GM23338 (cell line): ENCODE results near the gene LSM14B. TPM values are rescaled to one million over a fixed set of nuclear protein-coding genes. Genes with fewer than 3 reads are reported as not detected.

Source experiments
- ATAC-seq: fragments of 200-7000 bp; cut with Tn5 transposase; 3 replicates; pipeline ENCODE4 v1.9.1; 2020
- DNase-seq: peaks from one replicate; pipeline ENCODE4 v3.0.0-alpha.2; 2015; ENCODE audit warnings: low spot score
- H2AFZ ChIP-seq: fragments of 200-600 bp; sonication (generic); 2 replicates; pipeline ENCODE4 v1.8.0; 2016; ENCODE audit warnings: antibody characterized with exemption, mild to moderate bottlenecking, moderate library complexity
- H3F3A ChIP-seq: fragments of 200-600 bp; sonication (generic); replicated peaks from 2 replicates; pipeline ENCODE4 v1.8.0; 2017; ENCODE audit warnings: antibody characterized with exemption, mixed run types, low read depth
- H3K27ac ChIP-seq: fragments of 200-600 bp; sonication (generic); 2 replicates; pipeline ENCODE4 v1.6.1; 2016; ENCODE audit warnings: low read depth
- H3K27me3 ChIP-seq: fragments of 200-600 bp; sonication (generic); 2 replicates; pipeline ENCODE4 v1.8.0; 2016; ENCODE audit warnings: mild to moderate bottlenecking, mixed run types, moderate library complexity; ENCODE audit not compliant: insufficient read depth
- H3K36me3 ChIP-seq: fragments of 200-600 bp; sonication (generic); 2 replicates; pipeline ENCODE4 v1.8.0; 2016; ENCODE audit warnings: mild to moderate bottlenecking; ENCODE audit not compliant: insufficient read depth
- H3K4me1 ChIP-seq: fragments of 200-600 bp; sonication (generic); 2 replicates; pipeline ENCODE4 v1.8.0; 2016; ENCODE audit warnings: mild to moderate bottlenecking, moderate library complexity; ENCODE audit not compliant: insufficient read depth
- H3K4me2 ChIP-seq: fragments of 200-600 bp; sonication (generic); 2 replicates; pipeline ENCODE4 v1.7.1; 2017; ENCODE audit warnings: mixed run types
- H3K4me3 ChIP-seq: fragments of 200-600 bp; sonication (generic); 2 replicates; pipeline ENCODE4 v1.6.1; 2016; ENCODE audit warnings: mixed run types
- H3K79me2 ChIP-seq: fragments of 200-600 bp; sonication (generic); replicated peaks from 2 replicates; pipeline ENCODE4 v1.8.0; 2017; ENCODE audit warnings: mild to moderate bottlenecking; ENCODE audit not compliant: insufficient read depth
- H3K9me2 ChIP-seq: fragments of 200-600 bp; sonication (generic); 2 replicates; pipeline ENCODE4 v1.8.0; 2017; ENCODE audit not compliant: insufficient read depth
- H4K20me1 ChIP-seq: fragments of 200-600 bp; sonication (generic); replicated peaks from 2 replicates; pipeline ENCODE4 v1.8.0; 2017; ENCODE audit warnings: mild to moderate bottlenecking; ENCODE audit not compliant: insufficient read depth
- H3K27ac Mint-ChIP-seq: 2 replicates; pipeline ENCODE4 v1.8.0; 2020; ENCODE audit warnings: inconsistent platforms, mild to moderate bottlenecking, moderate library complexity, mixed read lengths
- H3K27me3 Mint-ChIP-seq: 3 replicates; pipeline ENCODE4 v1.8.0; 2022; ENCODE audit warnings: low read depth, mild to moderate bottlenecking, moderate library complexity, mixed read lengths, inconsistent platforms; ENCODE audit not compliant: insufficient read depth, poor library complexity
- H3K36me3 Mint-ChIP-seq: 3 replicates; pipeline ENCODE4 v1.8.0; 2021; ENCODE audit warnings: low read depth, mild to moderate bottlenecking, inconsistent platforms, moderate library complexity, mixed read lengths
- H3K4me1 Mint-ChIP-seq: 3 replicates; pipeline ENCODE4 v1.8.0; 2020; ENCODE audit warnings: mild to moderate bottlenecking, inconsistent platforms, mixed read lengths
- H3K4me3 Mint-ChIP-seq: 3 replicates; pipeline ENCODE4 v1.8.0; 2021; ENCODE audit warnings: moderate library complexity, mild to moderate bottlenecking, inconsistent platforms, mixed read lengths
- H3K9me3 Mint-ChIP-seq: 3 replicates; pipeline ENCODE4 v1.8.0; 2020; ENCODE audit warnings: moderate library complexity, mild to moderate bottlenecking, inconsistent platforms, mixed read lengths
- ZNF114 ChIP-seq: fragments of 250-450 bp; sonication (Bioruptor Pico); IDR thresholded peaks from 2 replicates; pipeline ENCODE4 v1.5.0; 2020; ENCODE audit warnings: mild to moderate bottlenecking, moderate library complexity
- polyA plus RNA-seq: library from polyadenylated mRNA; unstranded; fragments of >200 nt; fragmentation: Nextera tagmentation; extraction: Ambion mirVana; gene quantifications from 2 replicates; pipeline ENCODE4 v1.2.1, GENCODE V29; 2016
- total RNA-seq: library from RNA; depleted of rRNA; stranded (reverse); fragments of >200 nt; shearing (Covaris generic); gene quantifications from 2 replicates; pipeline ENCODE4 v1.2.3, GENCODE V29; 2014; rRNA removed

Gene LSM14B
- total and polyA plus RNA-seq, 2 experiments from 2014 or later, result 9.6 to 55.7 TPM

- DNase-seq, result peak; percentile 30
- peaks cover 7% of the 10 kb centered on the region for H3F3A ChIP-seq
Observed at GRCh38 chr20:62183426-62184142, 61.3 kb downstream of the LSM14B start.

More at GRCh38 chr20:62183426-62184142, 61.3 kb downstream of the LSM14B start:
- Mint-ChIP-seq H3K27me3 (peaks cover 9% of the 10 kb centered on the region), H3K9me3 (no peaks in the 10 kb centered on the region), H3K4me1 (peaks cover 14% of the 10 kb centered on the region), H3K4me3 (peak overlapping the region; percentile 93), H3K36me3 (peaks cover 4% of the 10 kb centered on the region; the same call in 2 of the 3 replicates), H3K27ac (peak overlapping the region; percentile 94)
- Histone ChIP-seq H3K27ac (peak overlapping the region; percentile 93), H3K27me3 (no peaks in the 10 kb centered on the region), H3K9me2 (no peaks in the 10 kb centered on the region), H2AFZ (peak overlapping the region; percentile 90), H3K4me1 (peaks cover 7% of the 10 kb centered on the region; the same call in 1 of the 2 replicates), H3K4me3 (peak overlapping the region; percentile 100), H3K4me2 (peak overlapping the region; percentile 95), H3K79me2 (peaks cover 45% of the 10 kb centered on the region), H3K36me3 (no peaks in the 10 kb centered on the region), H4K20me1 (0 out of 2 replicates have a peak, but pooled peaks cover 14% of the 10 kb centered on the region)
- no peak for TF ChIP-seq ZNF114
- peak; percentile 8; the same call in 1 of the 3 replicates for ATAC-seq

Other genes with a start within 250 kb of the LSM14B start
- 33.9 and 60.0 TPM in 2 replicates for gene TAF4, start 56.6 kb upstream of the LSM14B start, total RNA-seq
- 7.2 and 7.8 TPM in 2 replicates for gene TAF4, start 56.6 kb upstream of the LSM14B start, polyA plus RNA-seq
- gene PSMA7, start 20.9 kb downstream of the LSM14B start, total RNA-seq, result 357 and 427 TPM in 2 replicates
- 610 and 628 TPM in 2 replicates for gene PSMA7, start 20.9 kb downstream of the LSM14B start, polyA plus RNA-seq
- gene SS18L1, start 21.3 kb downstream of the LSM14B start, total RNA-seq, result 24.6 and 32.6 TPM in 2 replicates
- 6.5 and 7.3 TPM in 2 replicates for gene SS18L1, start 21.3 kb downstream of the LSM14B start, polyA plus RNA-seq
- 11.3 and 13.6 TPM in 2 replicates for gene MTG2, start 60.6 kb downstream of the LSM14B start, total RNA-seq
- gene MTG2, start 60.6 kb downstream of the LSM14B start, polyA plus RNA-seq, result 11.7 and 15.4 TPM in 2 replicates
- gene HRH3, start 97.8 kb downstream of the LSM14B start, total RNA-seq, result 2.9 and 5.2 TPM in 2 replicates
- 1.5 and 2.0 TPM in 2 replicates for gene HRH3, start 97.8 kb downstream of the LSM14B start, polyA plus RNA-seq
- 24.2 and 31.2 TPM in 2 replicates for gene OSBPL2, start 116.0 kb downstream of the LSM14B start, total RNA-seq
- gene OSBPL2, start 116.0 kb downstream of the LSM14B start, polyA plus RNA-seq, result 16.6 and 19.4 TPM in 2 replicates
- 223 and 243 TPM in 2 replicates for gene ADRM1, start 180.5 kb downstream of the LSM14B start, total RNA-seq
- gene ADRM1, start 180.5 kb downstream of the LSM14B start, polyA plus RNA-seq, result 206 and 224 TPM in 2 replicates
- 215 and 298 TPM in 2 replicates for gene LAMA5, start 244.8 kb downstream of the LSM14B start, total RNA-seq
- 192 and 201 TPM in 2 replicates for gene LAMA5, start 244.8 kb downstream of the LSM14B start, polyA plus RNA-seq